EL (cell line): ENCODE measurements around the gene CNIH2.

ENCODE experiments used
- DNase-seq: peaks from one replicate; pipeline ENCODE4 v3.0.0-alpha.2; 2016

Gene CNIH2

DNA sequence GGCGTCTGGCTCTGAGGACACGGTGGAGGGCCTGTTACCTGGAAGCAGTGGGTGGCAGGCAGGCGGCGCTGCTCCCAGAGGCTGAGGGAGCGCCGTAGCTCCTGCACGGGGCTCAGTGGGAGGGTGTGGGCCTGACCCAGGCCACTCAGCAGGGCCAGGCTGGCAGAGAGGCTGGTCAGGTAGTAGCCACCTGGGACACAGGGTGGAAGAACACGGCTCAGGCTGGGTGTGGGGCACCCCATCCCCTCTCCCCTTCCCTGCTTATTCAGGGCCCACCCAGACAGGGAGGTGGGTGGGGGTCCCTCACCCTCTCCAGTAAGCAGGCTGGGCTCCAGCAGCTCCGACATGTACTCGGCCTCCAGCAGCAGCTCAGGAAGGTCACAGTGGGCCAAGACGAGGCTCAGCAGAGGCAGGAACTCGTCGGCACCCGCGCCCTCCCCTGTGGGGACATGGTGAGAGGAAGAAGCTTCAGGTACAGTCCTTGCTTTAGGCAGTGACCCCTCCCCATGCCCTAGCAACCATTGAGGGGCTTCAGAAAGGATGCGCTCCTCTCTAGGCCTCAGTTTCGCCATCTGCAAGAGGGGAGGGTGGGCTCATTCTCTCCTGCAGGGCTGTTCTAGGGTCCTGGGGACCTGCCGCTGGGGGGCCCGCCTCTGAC lies 55.4 kb downstream of the CNIH2 start:
- DNase-seq, result no peak
